DOHH2 (cell line): ENCODE results near the gene TSPAN33.

Source experiments
- EZH2phosphoT487 ChIP-seq: fragments of 200-600 bp; sonication (generic); IDR thresholded peaks from 2 replicates; pipeline ENCODE4 v1.6.1; 2017; ENCODE audit warnings: borderline replicate concordance, mild to moderate bottlenecking, antibody characterized with exemption, low read length, moderate library complexity, mixed read lengths
- TF ChIP-seq, protein P1 (sequence below): fragments of 200-600 bp; sonication (generic); IDR thresholded peaks from one replicate; pipeline ENCODE4 v1.5.1; 2014; ENCODE audit warnings: antibody characterized with exemption, mild to moderate bottlenecking, low read depth, low read length; ENCODE audit not compliant: poor library complexity, severe bottlenecking

DNA sequence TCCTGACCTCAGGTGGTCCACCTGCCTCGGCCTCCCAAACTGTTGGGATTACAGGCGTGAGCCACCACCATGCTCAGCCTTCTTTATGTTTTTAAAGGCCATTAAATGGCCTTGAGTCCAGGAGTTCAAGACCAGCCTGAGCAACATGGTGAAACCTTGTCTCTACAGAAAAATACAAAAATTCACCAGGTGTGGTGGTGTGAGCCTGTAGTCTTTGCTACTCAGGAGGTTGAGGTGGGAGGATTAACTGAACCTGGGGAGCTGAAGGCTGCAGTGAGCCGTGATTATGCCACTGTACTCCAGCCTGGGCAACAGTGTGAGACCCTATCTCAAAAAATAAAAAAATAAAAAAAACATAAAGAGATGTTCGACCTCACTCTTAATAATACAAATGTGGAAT, 54.9 kb downstream of the TSPAN33 start:
- TF ChIP-seq EZH2phosphoT487: no peak
- TF ChIP-seq, protein P1, sequence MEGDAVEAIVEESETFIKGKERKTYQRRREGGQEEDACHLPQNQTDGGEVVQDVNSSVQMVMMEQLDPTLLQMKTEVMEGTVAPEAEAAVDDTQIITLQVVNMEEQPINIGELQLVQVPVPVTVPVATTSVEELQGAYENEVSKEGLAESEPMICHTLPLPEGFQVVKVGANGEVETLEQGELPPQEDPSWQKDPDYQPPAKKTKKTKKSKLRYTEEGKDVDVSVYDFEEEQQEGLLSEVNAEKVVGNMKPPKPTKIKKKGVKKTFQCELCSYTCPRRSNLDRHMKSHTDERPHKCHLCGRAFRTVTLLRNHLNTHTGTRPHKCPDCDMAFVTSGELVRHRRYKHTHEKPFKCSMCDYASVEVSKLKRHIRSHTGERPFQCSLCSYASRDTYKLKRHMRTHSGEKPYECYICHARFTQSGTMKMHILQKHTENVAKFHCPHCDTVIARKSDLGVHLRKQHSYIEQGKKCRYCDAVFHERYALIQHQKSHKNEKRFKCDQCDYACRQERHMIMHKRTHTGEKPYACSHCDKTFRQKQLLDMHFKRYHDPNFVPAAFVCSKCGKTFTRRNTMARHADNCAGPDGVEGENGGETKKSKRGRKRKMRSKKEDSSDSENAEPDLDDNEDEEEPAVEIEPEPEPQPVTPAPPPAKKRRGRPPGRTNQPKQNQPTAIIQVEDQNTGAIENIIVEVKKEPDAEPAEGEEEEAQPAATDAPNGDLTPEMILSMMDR: no peak
